ENCODE measurements around the gene CSNK2A1.

DNA sequence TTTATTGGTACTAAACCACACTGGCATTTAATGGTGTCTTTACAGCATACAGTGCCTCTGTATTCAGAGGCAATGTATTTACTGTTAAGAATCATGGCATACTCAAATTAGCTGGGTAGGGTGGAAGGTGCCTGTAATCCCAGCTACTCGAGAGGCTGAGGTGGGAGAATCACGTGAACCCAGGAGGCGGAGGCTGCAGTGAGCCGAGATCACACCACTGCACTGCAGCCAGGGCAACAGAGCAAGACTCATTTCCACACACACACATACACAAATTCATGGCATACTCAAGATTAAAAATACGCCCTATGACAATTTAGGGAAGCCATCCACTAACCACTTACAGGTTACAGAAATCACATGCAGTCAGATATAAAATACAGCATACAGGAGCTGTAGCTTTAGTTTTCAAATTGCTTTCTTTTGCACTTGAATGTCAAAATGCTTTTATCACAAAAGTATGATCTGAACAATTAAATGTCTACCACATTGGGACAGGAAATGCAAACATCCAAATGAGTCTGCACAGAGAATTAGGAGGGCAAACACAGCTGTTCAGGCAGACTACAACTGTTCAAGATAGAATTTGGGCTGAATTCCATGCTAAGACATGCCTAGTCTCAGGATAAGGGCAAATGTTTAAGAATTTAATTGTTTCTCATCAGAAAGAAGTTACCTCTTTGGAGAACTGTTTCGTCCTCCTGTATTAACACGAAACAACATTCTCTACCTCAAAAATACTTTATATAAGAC lies 36.4 kb downstream of the CSNK2A1 start:
- TF ChIP-seq, protein P1, sequence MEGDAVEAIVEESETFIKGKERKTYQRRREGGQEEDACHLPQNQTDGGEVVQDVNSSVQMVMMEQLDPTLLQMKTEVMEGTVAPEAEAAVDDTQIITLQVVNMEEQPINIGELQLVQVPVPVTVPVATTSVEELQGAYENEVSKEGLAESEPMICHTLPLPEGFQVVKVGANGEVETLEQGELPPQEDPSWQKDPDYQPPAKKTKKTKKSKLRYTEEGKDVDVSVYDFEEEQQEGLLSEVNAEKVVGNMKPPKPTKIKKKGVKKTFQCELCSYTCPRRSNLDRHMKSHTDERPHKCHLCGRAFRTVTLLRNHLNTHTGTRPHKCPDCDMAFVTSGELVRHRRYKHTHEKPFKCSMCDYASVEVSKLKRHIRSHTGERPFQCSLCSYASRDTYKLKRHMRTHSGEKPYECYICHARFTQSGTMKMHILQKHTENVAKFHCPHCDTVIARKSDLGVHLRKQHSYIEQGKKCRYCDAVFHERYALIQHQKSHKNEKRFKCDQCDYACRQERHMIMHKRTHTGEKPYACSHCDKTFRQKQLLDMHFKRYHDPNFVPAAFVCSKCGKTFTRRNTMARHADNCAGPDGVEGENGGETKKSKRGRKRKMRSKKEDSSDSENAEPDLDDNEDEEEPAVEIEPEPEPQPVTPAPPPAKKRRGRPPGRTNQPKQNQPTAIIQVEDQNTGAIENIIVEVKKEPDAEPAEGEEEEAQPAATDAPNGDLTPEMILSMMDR (IDR thresholded peaks at IDR 0.05): no peak
- TF ChIP-seq ZFX (IDR thresholded peaks at IDR 0.05; ENCODE audit: borderline replicate concordance): no peak

Measured in 22Rv1 (cell line).